HG03521 (cell line): ENCODE measurements around the gene A2ML1.
"Not testable (repeated sequence)": the region's sequence is repeated elsewhere in the genome, so short reads cannot be mapped to it uniquely, and the experiment has no call there.

ENCODE experiments used
- ATAC-seq: cut with Tn5 transposase; IDR thresholded peaks from one replicate; pipeline ENCODE4 v1.9.1; 2021; ENCODE audit warnings: mild to moderate bottlenecking, moderate library complexity; ENCODE audit not compliant: unreplicated experiment

The A2ML1 gene

GRCh38 chr12:8816448-8817050 lies 5.9 kb upstream of the A2ML1 start:
- no peak for ATAC-seq

- ATAC-seq, result no peak
These were observed 4.6 kb upstream of the A2ML1 start for GRCh38 chr12:8817856-8818255.

GRCh38 chr12:8818526-8818925 lies 3.9 kb upstream of the A2ML1 start:
- ATAC-seq, result no peak

- ATAC-seq, result no peak
These were observed 2.8 kb upstream of the A2ML1 start for GRCh38 chr12:8819666-8819980.

- ATAC-seq, result not testable (repeated sequence)
These were observed 1.6 kb upstream of the A2ML1 start for GRCh38 chr12:8820676-8821407.

GRCh38 chr12:8821591-8821990 lies 830 bp upstream of the A2ML1 start:
- no peak for ATAC-seq

GRCh38 chr12:8823565-8824300 lies 1.3 kb downstream of the A2ML1 start:
- ATAC-seq, result no peak

GRCh38 chr12:8827551-8828256 lies 5.3 kb downstream of the A2ML1 start:
- no peak for ATAC-seq

- no peak for ATAC-seq
These were observed 6.1 kb downstream of the A2ML1 start for GRCh38 chr12:8828257-8829124.

- no peak for ATAC-seq
These were observed 6.7 kb downstream of the A2ML1 start for GRCh38 chr12:8829125-8829518.

- ATAC-seq, result no peak
These were observed 7.2 kb downstream of the A2ML1 start for GRCh38 chr12:8829621-8830020.

GRCh38 chr12:8831116-8831515 lies 8.7 kb downstream of the A2ML1 start:
- ATAC-seq, result no peak

- ATAC-seq, result no peak
These were observed 10.1 kb downstream of the A2ML1 start for GRCh38 chr12:8832500-8832899.

- ATAC-seq, result no peak
These were observed 11.8 kb downstream of the A2ML1 start for GRCh38 chr12:8834230-8834629.

- ATAC-seq, result no peak
These were observed 14.9 kb downstream of the A2ML1 start for GRCh38 chr12:8837291-8837690.

- no peak for ATAC-seq
These were observed 17.9 kb downstream of the A2ML1 start for GRCh38 chr12:8840321-8840720.

- no peak for ATAC-seq
These were observed 18.7 kb downstream of the A2ML1 start for GRCh38 chr12:8840938-8841633.

- no peak for ATAC-seq
These were observed 19.4 kb downstream of the A2ML1 start for GRCh38 chr12:8841778-8842177.

GRCh38 chr12:8844665-8845064 lies 22.2 kb downstream of the A2ML1 start:
- no peak for ATAC-seq

GRCh38 chr12:8846305-8846704 lies 23.9 kb downstream of the A2ML1 start:
- no peak for ATAC-seq
